Measurements from ENCODE around the gene ALPG.
"Not testable (repeated sequence)": the region's sequence is repeated elsewhere in the genome, so short reads cannot be mapped to it uniquely, and the experiment has no call there.

ALPG gene

GRCh38 chr2:232442431-232442830 lies 35.8 kb downstream of the ALPG start:
- DNase-seq: not testable (repeated sequence)

- not testable (repeated sequence) for DNase-seq
Observed at GRCh38 chr2:232443047-232443446, 36.4 kb downstream of the ALPG start.

GRCh38 chr2:232443669-232444408 lies 37.2 kb downstream of the ALPG start:
- DNase-seq: not testable (repeated sequence)

- peak; percentile 15 to 35 (median 24) for DNase-seq
Observed at GRCh38 chr2:232444409-232445148, 37.9 kb downstream of the ALPG start.

DNA sequence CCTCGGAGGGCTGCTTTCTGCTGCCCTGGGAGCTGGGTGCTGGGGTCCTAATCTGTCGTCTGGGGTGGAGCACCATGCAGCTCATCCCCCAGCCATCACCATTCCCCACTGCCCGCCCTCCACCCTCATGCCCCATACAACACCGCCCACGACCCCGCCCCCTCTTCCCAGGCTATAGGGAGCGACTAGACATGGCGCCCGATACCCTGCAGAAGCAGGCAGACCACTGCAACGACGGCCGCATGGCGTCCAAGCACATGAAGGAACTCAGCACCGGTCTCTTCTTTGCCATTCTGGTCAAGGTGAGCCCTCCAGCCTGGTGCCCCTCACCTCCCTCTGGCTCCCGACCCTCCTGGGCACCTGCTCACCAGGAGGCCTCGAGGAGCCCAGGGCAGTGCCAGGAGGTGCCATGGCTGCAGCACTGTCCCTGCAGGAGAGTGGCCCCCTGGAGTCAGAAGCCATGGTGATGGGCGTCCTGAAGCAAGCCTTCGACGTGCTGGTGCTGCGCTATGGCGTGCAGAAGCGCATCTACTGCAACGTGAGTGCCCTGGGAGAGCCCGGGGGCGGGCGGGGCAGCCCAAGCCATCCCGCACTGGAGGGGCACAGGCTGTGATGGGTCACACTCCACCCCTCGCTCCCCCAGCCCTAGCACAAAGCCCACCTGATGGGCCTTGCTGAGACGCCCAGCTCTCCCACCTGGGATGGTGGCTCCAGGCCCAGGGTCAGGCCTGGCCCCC lies 38.7 kb downstream of the ALPG start:
- not testable (repeated sequence) for DNase-seq

DNA sequence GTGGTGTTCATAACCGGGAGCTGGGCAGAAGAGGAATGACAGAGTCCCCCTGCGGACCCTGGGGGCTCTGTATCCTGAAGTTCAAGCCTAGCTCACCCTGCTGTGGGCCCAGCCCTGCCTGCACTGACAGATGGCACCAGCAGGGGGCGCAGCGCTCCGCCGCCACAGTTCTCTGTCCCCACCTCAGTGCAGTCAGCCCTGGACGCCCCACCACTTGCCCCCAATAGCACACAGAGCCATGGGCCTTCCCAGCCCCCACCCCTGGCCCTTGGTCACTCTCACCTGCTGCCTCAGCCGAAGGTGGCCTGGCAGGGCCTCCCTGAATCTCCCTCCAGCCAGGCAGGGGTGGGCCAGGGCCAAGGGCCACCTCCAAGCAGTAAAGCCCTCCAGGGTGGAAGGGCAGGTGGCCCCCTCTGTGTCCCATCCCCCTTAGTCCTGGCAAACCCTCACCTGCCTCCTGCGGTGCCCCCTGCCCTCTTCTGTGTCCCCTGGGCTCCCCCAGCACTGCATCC lies 39.7 kb downstream of the ALPG start:
- DNase-seq: not testable (repeated sequence)

GRCh38 chr2:232447091-232447620 lies 40.5 kb downstream of the ALPG start:
- no peak for DNase-seq

- DNase-seq: no peak
Observed at GRCh38 chr2:232447638-232448303, 41.1 kb downstream of the ALPG start.

DNA sequence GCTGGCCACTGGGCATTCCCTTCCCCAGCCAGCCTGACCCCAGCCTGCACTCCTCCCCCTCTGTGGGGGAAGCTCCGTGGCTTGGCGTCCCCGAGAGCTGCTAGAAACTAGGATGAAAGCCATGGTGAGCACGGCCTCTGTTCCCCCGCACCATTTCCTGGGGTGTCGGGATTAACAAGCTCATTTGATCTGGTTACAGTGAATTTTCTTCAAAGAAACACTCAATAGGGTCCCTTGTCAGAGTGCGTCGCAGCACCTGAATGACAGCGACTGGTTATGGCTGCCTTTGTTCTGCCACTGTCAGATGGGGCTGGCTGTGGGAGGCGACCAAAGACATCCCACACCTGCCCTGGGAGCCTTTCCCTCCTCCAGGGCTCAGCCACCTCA lies 41.7 kb downstream of the ALPG start:
- DNase-seq: no peak

GRCh38 chr2:232449964-232450363 lies 43.3 kb downstream of the ALPG start:
- DNase-seq: no peak

- not testable (repeated sequence) for DNase-seq
Observed at GRCh38 chr2:232451645-232452044, 45.0 kb downstream of the ALPG start.

DNA sequence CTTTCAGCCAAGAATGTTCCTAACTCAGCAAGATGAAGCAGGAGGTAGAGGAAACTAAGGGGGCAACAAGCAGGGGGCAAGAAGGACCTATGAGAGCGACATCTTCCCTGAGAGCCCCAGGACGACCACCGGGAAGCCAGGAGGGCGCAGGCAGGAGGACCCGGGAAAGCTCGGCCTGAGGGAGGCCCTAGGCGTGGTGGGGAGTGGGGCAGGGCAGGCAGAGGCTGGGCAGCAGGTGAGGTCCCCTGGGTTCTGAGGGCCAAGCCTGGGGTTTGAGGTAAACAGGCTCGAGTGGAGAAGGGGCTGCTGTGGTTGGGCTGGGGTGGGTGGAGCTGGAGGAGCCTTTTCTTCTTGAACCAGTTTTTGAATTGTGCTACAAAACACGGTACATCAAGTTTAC lies 48.0 kb downstream of the ALPG start:
- no peak for DNase-seq

DNA sequence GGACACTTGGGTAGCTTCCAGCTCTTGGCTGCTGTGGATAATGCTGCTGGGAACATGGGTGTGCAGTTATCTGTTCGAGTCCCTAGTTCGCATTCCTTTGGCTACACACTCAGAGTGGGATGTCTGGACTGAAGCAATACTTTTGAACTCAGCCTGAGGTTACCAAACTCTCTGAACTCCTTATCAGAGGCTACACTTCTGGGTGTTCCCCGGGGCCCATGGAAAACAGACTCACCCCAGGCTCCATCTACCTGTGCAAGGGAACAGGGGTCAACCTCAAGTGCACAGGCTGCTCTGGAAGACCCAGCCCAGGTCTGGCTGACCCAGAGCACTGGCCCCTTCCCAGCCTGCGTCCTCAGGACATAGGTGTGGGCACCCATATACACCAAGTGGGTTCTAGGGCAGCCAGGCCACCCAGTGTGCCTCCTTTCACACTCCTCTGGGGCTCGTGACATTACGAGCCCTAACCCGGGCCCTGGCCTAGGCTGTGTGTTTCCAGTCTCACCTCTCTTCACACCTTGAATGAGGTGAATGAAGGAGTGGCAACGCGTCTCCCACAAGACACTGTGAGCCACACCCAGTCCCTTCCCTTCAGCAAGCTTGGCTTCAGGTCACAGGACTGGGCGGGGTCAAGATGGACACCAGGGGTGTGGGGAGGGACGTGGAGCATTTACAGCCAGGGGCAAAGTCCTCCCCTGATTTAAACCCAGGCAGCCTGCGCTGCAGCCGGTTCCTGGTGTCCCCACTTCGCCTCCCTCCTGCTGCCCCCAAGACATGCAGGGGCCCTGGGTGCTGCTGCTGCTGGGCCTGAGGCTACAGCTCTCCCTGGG lies 49.0 kb downstream of the ALPG start, which contains the start of gene ALPI:
Gene ALPI, plus strand, starts transcription at position 728 of the 830 bp plus-strand sequence. Its CDS starts 47 bp downstream, at position 775.
- DNase-seq: no peak

GRCh38 chr2:232456296-232457120 lies 49.9 kb downstream of the ALPG start:
- no peak for DNase-seq

- no peak for DNase-seq
Observed at GRCh38 chr2:232457121-232458011, 50.7 kb downstream of the ALPG start.

GRCh38 chr2:232458051-232458660 lies 51.5 kb downstream of the ALPG start:
- no peak for DNase-seq

GRCh38 chr2:232458661-232459418 lies 52.2 kb downstream of the ALPG start:
- DNase-seq: no peak

- DNase-seq: no peak
Observed at GRCh38 chr2:232459419-232460035, 52.9 kb downstream of the ALPG start.

Measured in activated naive CD4-positive, alpha-beta T cell (primary cell).